ENCODE results near the gene IKZF4.
A peak's percentile ranks its signal among the peaks of the same experiment; 100 is the strongest.
"Not testable (repeated sequence)": the region's sequence is repeated elsewhere in the genome, so short reads cannot be mapped to it uniquely, and the experiment has no call there.

IKZF4 gene

GRCh38 chr12:56040151-56040550 is 19.3 kb downstream of the IKZF4 start:
- no peak for DNase-seq (ENCODE audit: low spot score)

- DNase-seq (ENCODE audit: low spot score) = no peak
These were observed 20.2 kb downstream of the IKZF4 start for GRCh38 chr12:56040963-56041551.

GRCh38 chr12:56041552-56042429 is 20.9 kb downstream of the IKZF4 start, which contains the start of gene RPS26:
RPS26 (plus strand) TSS chr12:56041918; CDS start chr12:56042167, 249 bp downstream.
- peak; percentile 100 for DNase-seq (ENCODE audit: low spot score)

- not testable (repeated sequence) for DNase-seq (ENCODE audit: low spot score)
These were observed 21.6 kb downstream of the IKZF4 start for GRCh38 chr12:56042430-56042813.

- DNase-seq (ENCODE audit: low spot score) = no peak
These were observed 22.0 kb downstream of the IKZF4 start for GRCh38 chr12:56042843-56043242.

- no peak for DNase-seq (ENCODE audit: low spot score)
These were observed 25.4 kb downstream of the IKZF4 start for GRCh38 chr12:56046027-56046780.

- no peak for DNase-seq (ENCODE audit: low spot score)
These were observed 32.6 kb downstream of the IKZF4 start for GRCh38 chr12:56053407-56053893.

- DNase-seq (ENCODE audit: low spot score) = not testable (repeated sequence)
These were observed 39.1 kb downstream of the IKZF4 start for GRCh38 chr12:56059964-56060363.

- DNase-seq (ENCODE audit: low spot score) = no peak
These were observed 41.1 kb downstream of the IKZF4 start for GRCh38 chr12:56061982-56062381.

- no peak for DNase-seq (ENCODE audit: low spot score)
These were observed 42.2 kb downstream of the IKZF4 start for GRCh38 chr12:56062996-56063395.

GRCh38 chr12:56071648-56072047 is 50.8 kb downstream of the IKZF4 start:
- DNase-seq (ENCODE audit: low spot score) = no peak

GRCh38 chr12:56074396-56074795 is 53.6 kb downstream of the IKZF4 start:
- no peak for DNase-seq (ENCODE audit: low spot score)

- not testable (repeated sequence) for DNase-seq (ENCODE audit: low spot score)
These were observed 57.1 kb downstream of the IKZF4 start for GRCh38 chr12:56077966-56078365.

- DNase-seq (ENCODE audit: low spot score) = no peak
These were observed 57.6 kb downstream of the IKZF4 start for GRCh38 chr12:56078427-56078826.

- peak; percentile 79 for DNase-seq (ENCODE audit: low spot score)
These were observed 58.3 kb downstream of the IKZF4 start for GRCh38 chr12:56078931-56079722.

GRCh38 chr12:56079723-56080555 is 59.1 kb downstream of the IKZF4 start, which contains the start of gene ERBB3:
ERBB3 (plus strand) TSS chr12:56080165; CDS start chr12:56080301, 136 bp downstream.
- peak; percentile 24 for DNase-seq (ENCODE audit: low spot score)

GRCh38 chr12:56080556-56081138 is 59.8 kb downstream of the IKZF4 start:
- DNase-seq (ENCODE audit: low spot score) = no peak

GRCh38 chr12:56081393-56082347 is 60.8 kb downstream of the IKZF4 start:
- no peak for DNase-seq (ENCODE audit: low spot score)

- DNase-seq (ENCODE audit: low spot score) = no peak
These were observed 61.5 kb downstream of the IKZF4 start for GRCh38 chr12:56082382-56082781.
